ENCODE results near the gene RPP40. TPM values are rescaled to one million over a fixed set of nuclear protein-coding genes. Genes with fewer than 3 reads are reported as not detected.

RPP40 gene
- polyA plus RNA-seq, 3 donors = 1.7 to 11.1 (median 7.4) TPM

GRCh38 chr6:5025911-5026819 is 22.3 kb upstream of the RPP40 start:
- no peaks in the 10 kb centered on the region for H3K36me3 ChIP-seq (replicated peaks in 1 of 2; ENCODE audit: control insufficient read depth in 1 of 2, insufficient read depth in 2 of 2, low read length in 2 of 2)
- H3K79me2 ChIP-seq (ENCODE audit: insufficient read depth, low read length) = no peaks in the 10 kb centered on the region
- peak; percentile 27 to 40 (median 39) for DNase-seq
- Mint-ChIP-seq H3K4me3 (peak overlapping the region; percentile 91 to 95), H3K27me3 (ENCODE audit: low read depth in 3 of 3) (peaks cover 0 to 4% (median 0%) of the 10 kb centered on the region in 3 donors), H3K4me1 (peaks cover 25% of the 10 kb centered on the region), H3K27ac (peak overlapping the region in 6 of 7 donors; percentile 9 to 86 (median 74)), H3K9me3 (peaks cover 0 to 4% (median 0%) of the 10 kb centered on the region in 7 donors), H3K36me3 (no peaks in the 10 kb centered on the region)
- peak overlapping the region; percentile 41 to 81 (median 48) for H3K4me3 ChIP-seq (replicated peaks in 1 of 3; ENCODE audit: low read depth in 2 of 3, low read length in 3 of 3)
- peak overlapping the region; percentile 90 for H3K4me2 ChIP-seq (replicated peaks; ENCODE audit: extremely low read depth, low read length, poor library complexity, severe bottlenecking)
- no peaks in the 10 kb centered on the region for H3K27me3 ChIP-seq (ENCODE audit: control insufficient read depth in 2 of 2, insufficient read depth in 2 of 2, low read length in 2 of 2)
- H3K4me1 ChIP-seq (ENCODE audit: control insufficient read depth in 1 of 2, insufficient read depth in 2 of 2, low read length in 2 of 2) = peaks cover 13 to 15% of the 10 kb centered on the region in 2 donors
- no peak for TF ChIP-seq CTCF (IDR thresholded peaks at IDR 0.05)
- no peaks in the 10 kb centered on the region for H4K20me1 ChIP-seq (ENCODE audit: insufficient read depth, low read length)
- intact Hi-C loops (cut with micrococcal nuclease) = no loop called here
- H3K9me3 ChIP-seq (replicated peaks in 1 of 2; ENCODE audit: control insufficient read depth in 1 of 2, insufficient read depth in 1 of 2, low read length in 2 of 2) = no peaks in the 10 kb centered on the region
- H3K9ac ChIP-seq (ENCODE audit: insufficient read depth, low read length, poor library complexity, severe bottlenecking) = peak overlapping the region; percentile 58
- H3K27ac ChIP-seq (ENCODE audit: low read depth in 1 of 2, low read length in 2 of 2) = peak overlapping the region; percentile 7 to 27
- WGBS (ENCODE audit: insufficient coverage) = under 1% methylated on average over 26 of the region's 35 CpGs
- H2AFZ ChIP-seq (ENCODE audit: insufficient read depth, low read depth, low read length, poor library complexity, severe bottlenecking) = peak overlapping the region; percentile 89

DNA sequence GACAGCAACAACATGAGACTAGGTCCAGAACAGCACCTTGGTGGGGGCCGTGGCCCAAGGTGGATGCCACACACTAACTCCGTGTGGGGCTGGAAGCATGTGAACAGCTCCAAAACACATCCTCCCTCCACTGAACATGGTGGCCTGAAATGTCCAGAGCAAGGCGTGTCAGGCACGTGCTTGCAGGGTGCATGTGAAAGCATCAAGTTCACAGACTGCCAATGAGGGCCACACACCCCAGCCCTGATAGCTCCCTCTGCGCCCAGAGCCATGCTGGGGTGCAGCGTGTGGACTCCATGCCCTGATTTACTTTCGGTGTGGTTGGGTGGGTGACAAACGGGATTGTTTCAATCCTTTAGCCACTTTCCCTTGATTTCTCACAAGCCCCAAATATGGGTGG is 20.1 kb upstream of the RPP40 start:
- no peak overlapping the region for H3K4me3 ChIP-seq (replicated peaks in 1 of 3; ENCODE audit: low read depth in 2 of 3, low read length in 3 of 3)
- no peaks in the 10 kb centered on the region for H3K9me3 ChIP-seq (replicated peaks in 1 of 2; ENCODE audit: control insufficient read depth in 1 of 2, insufficient read depth in 1 of 2, low read length in 2 of 2)
- no peaks in the 10 kb centered on the region for H3K36me3 Mint-ChIP-seq
- no peak overlapping the region for H3K27ac Mint-ChIP-seq
- H4K20me1 ChIP-seq (ENCODE audit: insufficient read depth, low read length) = no peaks in the 10 kb centered on the region
- peaks cover 12 to 13% of the 10 kb centered on the region in 2 donors for H3K4me1 ChIP-seq (ENCODE audit: control insufficient read depth in 1 of 2, insufficient read depth in 2 of 2, low read length in 2 of 2)
- no peak overlapping the region for H3K4me2 ChIP-seq (replicated peaks; ENCODE audit: extremely low read depth, low read length, poor library complexity, severe bottlenecking)
- peaks cover 0 to 4% (median 4%) of the 10 kb centered on the region in 3 donors for H3K27me3 Mint-ChIP-seq (ENCODE audit: low read depth in 3 of 3)
- DNase-seq = no peak
- 98% methylated on average over 4 of the region's 8 CpGs for WGBS (ENCODE audit: insufficient coverage)
- no peak for TF ChIP-seq CTCF (IDR thresholded peaks at IDR 0.05)
- H3K79me2 ChIP-seq (ENCODE audit: insufficient read depth, low read length) = no peaks in the 10 kb centered on the region
- no peak overlapping the region for H2AFZ ChIP-seq (ENCODE audit: insufficient read depth, low read depth, low read length, poor library complexity, severe bottlenecking)
- H3K9ac ChIP-seq (ENCODE audit: insufficient read depth, low read length, poor library complexity, severe bottlenecking) = no peak overlapping the region
- H3K27me3 ChIP-seq (ENCODE audit: control insufficient read depth in 2 of 2, insufficient read depth in 2 of 2, low read length in 2 of 2) = no peaks in the 10 kb centered on the region
- H3K9me3 Mint-ChIP-seq = peaks cover 0 to 8% (median 2%) of the 10 kb centered on the region in 7 donors
- no peaks in the 10 kb centered on the region for H3K36me3 ChIP-seq (replicated peaks in 1 of 2; ENCODE audit: control insufficient read depth in 1 of 2, insufficient read depth in 2 of 2, low read length in 2 of 2)
- peaks cover 17% of the 10 kb centered on the region for H3K4me1 Mint-ChIP-seq
- intact Hi-C loops (cut with micrococcal nuclease) = no loop called here
- H3K4me3 Mint-ChIP-seq = no peak overlapping the region
- no peak overlapping the region for H3K27ac ChIP-seq (ENCODE audit: low read depth in 1 of 2, low read length in 2 of 2)
